ENCODE measurements around the gene BLOC1S3. TPM values are rescaled to one million over a fixed set of nuclear protein-coding genes. Genes with fewer than 3 reads are reported as not detected.

BLOC1S3 gene
- total RNA-seq, 4 donors from 2014 or later = 15.3 to 20.1 (median 15.9) TPM

- 51% methylated on average over 4 of the region's 4 CpGs for WGBS
- Histone ChIP-seq H3K27ac (no peak overlapping the region), H3K9me3 (no peaks in the 10 kb centered on the region), H3K36me3 (no peaks in the 10 kb centered on the region), H3K4me3 (no peak overlapping the region), H3K4me1 (peaks cover 8% of the 10 kb centered on the region), H3K27me3 (no peaks in the 10 kb centered on the region)
- no peak for DNase-seq (ENCODE audit: low spot score in 2 of 2)
- TF ChIP-seq EP300 (IDR thresholded peaks at IDR 0.05) (no peak), POLR2AphosphoS5 (IDR thresholded peaks at IDR 0.05) (no peak), POLR2A (IDR thresholded peaks at IDR 0.05) (no peak), CTCF (IDR thresholded peaks at IDR 0.05) (no peak)
These were observed 22.0 kb downstream of the BLOC1S3 start for GRCh38 chr19:45200568-45200967.

DNA sequence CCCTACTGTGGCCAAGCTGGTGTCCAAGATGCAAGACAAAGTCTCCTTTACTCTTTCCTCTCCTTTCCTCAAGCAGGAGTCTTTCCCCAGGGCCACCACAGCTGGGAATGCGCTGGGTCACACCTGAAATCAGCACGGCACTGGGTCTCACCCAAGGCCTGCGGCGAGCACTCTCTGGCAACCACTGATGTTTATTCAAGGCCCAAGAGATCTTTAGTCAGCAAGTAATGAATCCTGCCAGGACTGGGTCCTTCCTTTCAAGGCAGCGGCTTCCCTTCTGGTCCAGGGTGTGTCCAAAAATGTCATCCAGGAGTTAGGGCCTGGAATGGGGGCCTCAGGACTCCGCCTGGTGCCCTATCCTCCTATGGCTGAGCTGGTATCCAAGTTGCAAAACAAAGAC, 24.1 kb downstream of the BLOC1S3 start:
- no peak for TF ChIP-seq POLR2A (IDR thresholded peaks at IDR 0.05)
- TF ChIP-seq EP300 (IDR thresholded peaks at IDR 0.05) = no peak
- TF ChIP-seq CTCF (IDR thresholded peaks at IDR 0.05) = no peak
- no peak for TF ChIP-seq POLR2AphosphoS5 (IDR thresholded peaks at IDR 0.05)
- DNase-seq (ENCODE audit: low spot score in 2 of 2) = no peak
- Histone ChIP-seq H3K27ac (peak overlapping the region; percentile 15), H3K4me3 (no peak overlapping the region), H3K36me3 (no peaks in the 10 kb centered on the region), H3K9me3 (no peaks in the 10 kb centered on the region), H3K27me3 (no peaks in the 10 kb centered on the region), H3K4me1 (peaks cover 8% of the 10 kb centered on the region)
- WGBS = 47% methylated on average over 6 of the region's 6 CpGs

- TF ChIP-seq POLR2A (IDR thresholded peaks at IDR 0.05) (no peak), CTCF (IDR thresholded peaks at IDR 0.05) (no peak), POLR2AphosphoS5 (IDR thresholded peaks at IDR 0.05) (no peak), EP300 (IDR thresholded peaks at IDR 0.05) (no peak)
- no peaks in the 10 kb centered on the region for H3K9me3 ChIP-seq
- no peak overlapping the region for H3K4me3 ChIP-seq
- no peaks in the 10 kb centered on the region for H3K27me3 ChIP-seq
- H3K36me3 ChIP-seq = no peaks in the 10 kb centered on the region
- H3K4me1 ChIP-seq = peaks cover 8% of the 10 kb centered on the region
- H3K27ac ChIP-seq = no peak overlapping the region
- no peak for DNase-seq (ENCODE audit: low spot score in 2 of 2)
- WGBS = 85% methylated on average over 12 of the region's 12 CpGs
These were observed 27.2 kb downstream of the BLOC1S3 start for GRCh38 chr19:45205810-45206209.

- Histone ChIP-seq H3K4me1 (peaks cover 8% of the 10 kb centered on the region), H3K27ac (no peak overlapping the region), H3K4me3 (no peak overlapping the region), H3K27me3 (no peaks in the 10 kb centered on the region), H3K9me3 (no peaks in the 10 kb centered on the region), H3K36me3 (no peaks in the 10 kb centered on the region)
- WGBS = 94% methylated on average over 3 of the region's 3 CpGs
- TF ChIP-seq POLR2A (IDR thresholded peaks at IDR 0.05) (no peak), EP300 (IDR thresholded peaks at IDR 0.05) (no peak), POLR2AphosphoS5 (IDR thresholded peaks at IDR 0.05) (no peak), CTCF (IDR thresholded peaks at IDR 0.05) (no peak)
- DNase-seq (ENCODE audit: low spot score in 2 of 2) = no peak
These were observed 27.7 kb downstream of the BLOC1S3 start for GRCh38 chr19:45206328-45206727.

GRCh38 chr19:45211751-45212381, 33.3 kb downstream of the BLOC1S3 start:
- Histone ChIP-seq H3K36me3 (no peaks in the 10 kb centered on the region), H3K27ac (no peak overlapping the region), H3K4me1 (peaks cover 25% of the 10 kb centered on the region), H3K27me3 (peaks cover 17% of the 10 kb centered on the region), H3K9me3 (no peaks in the 10 kb centered on the region), H3K4me3 (no peak overlapping the region)
- WGBS = 27% methylated on average over 12 of the region's 17 CpGs
- peak in 1 of 2 donors; percentile 75 for DNase-seq (ENCODE audit: low spot score in 2 of 2)
- TF ChIP-seq POLR2AphosphoS5 (IDR thresholded peaks at IDR 0.05) (no peak), EP300 (IDR thresholded peaks at IDR 0.05) (no peak), CTCF (IDR thresholded peaks at IDR 0.05) (no peak), POLR2A (IDR thresholded peaks at IDR 0.05) (no peak)

Measured in suprapubic skin (tissue), 4 donors.